HCT116 (cell line): Measurements from ENCODE around the gene RGS19. TPM values are rescaled to one million over a fixed set of nuclear protein-coding genes. Genes with fewer than 3 reads are reported as not detected.

Source experiments
- ATAC-seq: fragments of 200-7000 bp; cut with Tn5 transposase; 2 replicates; pipeline ENCODE4 v1.9.1; 2020; ENCODE audit warnings: mild to moderate bottlenecking, moderate library complexity
- BruUV-seq: library from RNA; stranded (reverse); fragments of 400-500 nt; replicated peaks from 2 replicates; lab custom pipeline; 2021; lab: Mats Ljungman, UMichigan
- CTCF ChIA-PET: fragments of 300-600 bp; sonication (Branson Sonifier 250); formaldehyde crosslinking; loops from one replicate; lab custom pipeline; 2021; ENCODE audit warnings: antibody characterized with exemption; lab: Charles Lee
- POLR2A ChIA-PET: fragments of 300-600, 350-600 bp; sonication (Branson Sonifier 250); formaldehyde crosslinking; loops from one replicate; lab custom pipeline; 2021; ENCODE audit warnings: antibody characterized with exemption; lab: Charles Lee
- RAD21 ChIA-PET, 2 experiments: fragments of 300-600 bp; sonication (Branson Sonifier 250); formaldehyde crosslinking; loops; one replicate each; lab custom pipeline; 2023; ENCODE audit warnings: low total read pairs in 2 of 2; ENCODE audit not compliant: uncharacterized antibody in 2 of 2, unreplicated experiment in 2 of 2, low non-redundant PET in 1 of 2; lab: Charles Lee
- DNase-seq: peaks from one replicate; pipeline ENCODE4 v3.0.0-alpha.2; 2010; ENCODE audit warnings: low read depth, low spot score
- H2AFZ ChIP-seq: fragments of 200-600 bp; shearing (Covaris generic), sonication (generic); 2 replicates; pipeline ENCODE4 v1.6.1; 2017; ENCODE audit warnings: low read depth, mixed run types, mixed read lengths, antibody characterized with exemption, low read length; ENCODE audit not compliant: poor library complexity, severe bottlenecking
- H3K27ac ChIP-seq: 2 replicates; pipeline ENCODE4 v1.5.1; 2012; ENCODE audit warnings: low read depth, low read length
- H3K27me3 ChIP-seq: fragments of 200-600 bp; sonication (generic); 2 replicates; pipeline ENCODE4 v1.6.1; 2016; ENCODE audit warnings: mixed run types, low read length, mixed read lengths; ENCODE audit not compliant: insufficient read depth
- H3K36me3 ChIP-seq, 2 experiments: fragments of 200-500 bp in 1 of 2; fragments of 200-600 bp in 1 of 2; sonication (Bioruptor generic) in 1 of 2; sonication (generic) in 1 of 2; 2 replicates each; pipeline versions ENCODE4 v1.5.1 to v1.6.1; 2014 to 2016; ENCODE audit warnings: low read length in 2 of 2, inconsistent platforms in 1 of 2, mixed read lengths in 1 of 2, mixed run types in 1 of 2; ENCODE audit not compliant: insufficient read depth in 2 of 2, control insufficient read depth in 1 of 2
- H3K4me1 ChIP-seq, 2 experiments: fragments of 200-600 bp in 1 of 2; sonication (generic) in 1 of 2; 2 replicates each; pipeline versions ENCODE4 v1.5.1 to v1.6.1; 2012 to 2017; ENCODE audit warnings: low read length in 2 of 2, inconsistent platforms in 1 of 2, mild to moderate bottlenecking in 1 of 2, mixed read lengths in 1 of 2, mixed run types in 1 of 2, moderate library complexity in 1 of 2; ENCODE audit not compliant: insufficient read depth in 2 of 2, control insufficient read depth in 1 of 2
- H3K4me2 ChIP-seq: fragments of 200-600 bp; sonication (generic); 2 replicates; pipeline ENCODE4 v1.6.1; 2017; ENCODE audit warnings: mixed run types, low read length, mixed read lengths
- H3K4me3 ChIP-seq, 2 experiments: fragments of 200-600 bp in 1 of 2; sonication (generic) in 1 of 2; replicated peaks in 1 of 2; 2 replicates each; pipeline ENCODE4 v1.5.1; 2011 to 2016; ENCODE audit warnings: low read length in 2 of 2, control low read depth in 1 of 2, low read depth in 1 of 2, mild to moderate bottlenecking in 1 of 2, mixed read lengths in 1 of 2, mixed run types in 1 of 2
- H3K79me2 ChIP-seq: fragments of 200-600 bp; sonication (generic); 2 replicates; pipeline ENCODE4 v1.6.1; 2017; ENCODE audit warnings: mild to moderate bottlenecking, mixed run types, low read length, moderate library complexity, mixed read lengths; ENCODE audit not compliant: insufficient read depth
- H3K9ac ChIP-seq: fragments of 200-600 bp; sonication (generic); 2 replicates; pipeline ENCODE4 v1.6.1; 2016; ENCODE audit warnings: low read length, mixed read lengths
- H3K9me2 ChIP-seq: fragments of 200-600 bp; sonication (generic), shearing (Covaris generic); 2 replicates; pipeline ENCODE4 v1.6.1; 2017; ENCODE audit warnings: mixed run types, mild to moderate bottlenecking, moderate library complexity; ENCODE audit not compliant: insufficient read depth
- H3K9me3 ChIP-seq, 2 experiments: fragments of 200-500 bp in 1 of 2; fragments of 200-600 bp in 1 of 2; sonication (Bioruptor generic) in 1 of 2; sonication (generic) in 1 of 2; 2 replicates each; pipeline ENCODE4 v1.6.1; 2014 to 2017; ENCODE audit warnings: low read length in 2 of 2, mixed read lengths in 2 of 2, inconsistent platforms in 1 of 2, low read depth in 1 of 2, mild to moderate bottlenecking in 1 of 2, mixed run types in 1 of 2, moderate library complexity in 1 of 2; ENCODE audit not compliant: control insufficient read depth in 1 of 2, insufficient read depth in 1 of 2
- H4K20me1 ChIP-seq: fragments of 200-600 bp; sonication (generic), shearing (Covaris generic); 2 replicates; pipeline ENCODE4 v1.6.1; 2017; ENCODE audit warnings: mixed run types, mild to moderate bottlenecking, moderate library complexity; ENCODE audit not compliant: insufficient read depth
- CBX3 ChIP-seq: IDR thresholded peaks from 2 replicates; pipeline ENCODE4 v1.6.1; 2012; ENCODE audit warnings: low read depth
- CEBPB ChIP-seq: IDR thresholded peaks from 2 replicates; pipeline ENCODE4 v1.6.1; 2012; ENCODE audit warnings: low read depth
- FOSL1 ChIP-seq: IDR thresholded peaks from 2 replicates; pipeline ENCODE4 v1.6.1; 2012; ENCODE audit warnings: low read depth
- POLR2A ChIP-seq: IDR thresholded peaks from 2 replicates; pipeline ENCODE4 v1.7.0; 2011; ENCODE audit warnings: borderline replicate concordance; ENCODE audit not compliant: insufficient read depth, insufficient read length; ENCODE audit errors: extremely low read depth
- RAD21 ChIP-seq: IDR thresholded peaks from 2 replicates; pipeline ENCODE4 v1.6.1; 2012; ENCODE audit warnings: low read depth, mild to moderate bottlenecking
- SIN3A ChIP-seq: IDR thresholded peaks from 2 replicates; pipeline ENCODE4 v1.6.1; 2012; ENCODE audit warnings: low read depth
- TCF7L2 ChIP-seq: IDR thresholded peaks from 2 replicates; pipeline ENCODE4 v1.7.0; 2011; ENCODE audit warnings: borderline replicate concordance, inconsistent platforms; ENCODE audit not compliant: insufficient read depth, insufficient read length; ENCODE audit errors: extremely low read depth
- YY1 ChIP-seq: IDR thresholded peaks from 2 replicates; pipeline ENCODE4 v1.6.1; 2011; ENCODE audit warnings: low read length, low read depth, moderate library complexity, mild to moderate bottlenecking; ENCODE audit not compliant: insufficient replicate concordance; ENCODE audit errors: extremely low read depth
- ZFX ChIP-seq: fragments of 450-650 bp; IDR thresholded peaks from 2 replicates; pipeline ENCODE4 v1.6.1; 2017
- intact Hi-C: fragments of 100-400 bp; cut with micrococcal nuclease; formaldehyde crosslinking; loops from 2 replicates; pipeline ENCODE4 v1.10.0; 2022
- total RNA-seq: library from RNA; stranded (reverse); gene quantifications from one replicate; pipeline ENCODE4 v1.2.1, GENCODE V29; 2021; ENCODE audit not compliant: unreplicated experiment
- TF ChIP-seq, protein P1 (sequence below): IDR thresholded peaks from 2 replicates; pipeline ENCODE4 v1.6.1; 2011; ENCODE audit warnings: mild to moderate bottlenecking, low read length, moderate library complexity; ENCODE audit not compliant: insufficient replicate concordance; ENCODE audit errors: extremely low read depth
- TF ChIP-seq, protein P2 (sequence below): IDR thresholded peaks from 2 replicates; pipeline ENCODE4 v1.6.1; 2012; ENCODE audit warnings: low read depth
- TF ChIP-seq, protein P3 (sequence below), 3 experiments: fragments of 200-600 bp in 1 of 3; sonication (generic) in 1 of 3; IDR thresholded peaks in 2 of 3; conservative IDR thresholded peaks in 1 of 3; 2 replicates each; pipeline ENCODE4 v1.5.1; 2012 to 2017; ENCODE audit warnings: low read depth in 2 of 3, low read length in 2 of 3, antibody characterized with exemption in 1 of 3, borderline replicate concordance in 1 of 3, control low read depth in 1 of 3, mild to moderate bottlenecking in 1 of 3, mixed read lengths in 1 of 3, mixed run types in 1 of 3, moderate library complexity in 1 of 3; ENCODE audit not compliant: insufficient read depth in 1 of 3
- TF ChIP-seq, protein P4 (sequence below): IDR thresholded peaks from 2 replicates; pipeline ENCODE4 v1.6.1; 2012

RGS19 gene
- total RNA-seq, 1 experiment from 2014 or later = 21.4 TPM

DNA sequence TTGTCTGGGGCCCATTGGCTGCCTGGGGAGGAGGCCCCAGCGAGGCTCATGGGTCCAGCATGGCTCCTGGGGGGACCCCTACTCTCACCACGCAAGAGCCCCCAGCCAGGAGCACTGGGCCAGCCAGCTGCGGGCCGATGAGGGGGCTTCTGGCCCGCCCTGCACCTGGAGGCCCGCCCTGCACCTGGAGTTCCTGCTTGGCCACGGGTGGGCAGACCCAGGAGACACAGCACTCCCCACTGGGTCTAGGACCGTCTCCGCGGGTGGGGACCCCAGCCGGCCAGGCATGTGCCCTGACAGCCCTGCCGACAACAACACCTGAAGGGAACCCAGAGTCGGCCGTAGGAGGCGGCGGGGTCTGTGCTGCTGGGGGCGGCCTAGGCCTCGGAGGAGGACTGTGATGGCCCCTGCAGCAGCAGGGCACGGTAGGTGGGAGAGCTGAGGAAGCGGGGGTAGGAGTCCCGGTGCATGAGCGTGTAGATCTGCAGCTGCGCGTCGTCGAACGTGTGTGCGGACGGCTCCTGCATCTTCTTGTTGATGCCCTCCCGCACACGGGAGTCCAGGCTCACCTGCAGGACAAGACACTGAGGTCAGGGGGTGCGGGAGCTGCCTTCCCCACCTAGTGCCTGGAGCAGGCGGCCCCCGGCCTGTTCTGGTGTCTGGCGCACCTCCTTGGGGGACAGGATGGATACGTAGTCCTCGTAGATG, 5.7 kb downstream of the RGS19 start:
- Histone ChIP-seq H3K9ac (no peak overlapping the region), H3K27me3 (no peaks in the 10 kb centered on the region), H3K79me2 (peaks cover 4% of the 10 kb centered on the region; the same call in 1 of the 2 replicates), H3K4me2 (no peak overlapping the region), H3K4me3 (no peak overlapping the region), H3K36me3 (no peaks in the 10 kb centered on the region), H3K9me3 (no peaks in the 10 kb centered on the region), H3K27ac (no peak overlapping the region), H4K20me1 (no peaks in the 10 kb centered on the region), H2AFZ (no peak overlapping the region), H3K9me2 (no peaks in the 10 kb centered on the region), H3K4me1 (peaks cover 8% of the 10 kb centered on the region in 2 experiments)
- TF ChIP-seq CEBPB (no peak), FOSL1 (no peak), ZFX (no peak), POLR2A (no peak), TCF7L2 (no peak), CBX3 (no peak), RAD21 (no peak), SIN3A (no peak), YY1 (no peak)
- TF ChIP-seq, protein P1, sequence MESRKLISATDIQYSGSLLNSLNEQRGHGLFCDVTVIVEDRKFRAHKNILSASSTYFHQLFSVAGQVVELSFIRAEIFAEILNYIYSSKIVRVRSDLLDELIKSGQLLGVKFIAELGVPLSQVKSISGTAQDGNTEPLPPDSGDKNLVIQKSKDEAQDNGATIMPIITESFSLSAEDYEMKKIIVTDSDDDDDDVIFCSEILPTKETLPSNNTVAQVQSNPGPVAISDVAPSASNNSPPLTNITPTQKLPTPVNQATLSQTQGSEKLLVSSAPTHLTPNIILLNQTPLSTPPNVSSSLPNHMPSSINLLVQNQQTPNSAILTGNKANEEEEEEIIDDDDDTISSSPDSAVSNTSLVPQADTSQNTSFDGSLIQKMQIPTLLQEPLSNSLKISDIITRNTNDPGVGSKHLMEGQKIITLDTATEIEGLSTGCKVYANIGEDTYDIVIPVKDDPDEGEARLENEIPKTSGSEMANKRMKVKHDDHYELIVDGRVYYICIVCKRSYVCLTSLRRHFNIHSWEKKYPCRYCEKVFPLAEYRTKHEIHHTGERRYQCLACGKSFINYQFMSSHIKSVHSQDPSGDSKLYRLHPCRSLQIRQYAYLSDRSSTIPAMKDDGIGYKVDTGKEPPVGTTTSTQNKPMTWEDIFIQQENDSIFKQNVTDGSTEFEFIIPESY = no peak
- TF ChIP-seq, protein P2, sequence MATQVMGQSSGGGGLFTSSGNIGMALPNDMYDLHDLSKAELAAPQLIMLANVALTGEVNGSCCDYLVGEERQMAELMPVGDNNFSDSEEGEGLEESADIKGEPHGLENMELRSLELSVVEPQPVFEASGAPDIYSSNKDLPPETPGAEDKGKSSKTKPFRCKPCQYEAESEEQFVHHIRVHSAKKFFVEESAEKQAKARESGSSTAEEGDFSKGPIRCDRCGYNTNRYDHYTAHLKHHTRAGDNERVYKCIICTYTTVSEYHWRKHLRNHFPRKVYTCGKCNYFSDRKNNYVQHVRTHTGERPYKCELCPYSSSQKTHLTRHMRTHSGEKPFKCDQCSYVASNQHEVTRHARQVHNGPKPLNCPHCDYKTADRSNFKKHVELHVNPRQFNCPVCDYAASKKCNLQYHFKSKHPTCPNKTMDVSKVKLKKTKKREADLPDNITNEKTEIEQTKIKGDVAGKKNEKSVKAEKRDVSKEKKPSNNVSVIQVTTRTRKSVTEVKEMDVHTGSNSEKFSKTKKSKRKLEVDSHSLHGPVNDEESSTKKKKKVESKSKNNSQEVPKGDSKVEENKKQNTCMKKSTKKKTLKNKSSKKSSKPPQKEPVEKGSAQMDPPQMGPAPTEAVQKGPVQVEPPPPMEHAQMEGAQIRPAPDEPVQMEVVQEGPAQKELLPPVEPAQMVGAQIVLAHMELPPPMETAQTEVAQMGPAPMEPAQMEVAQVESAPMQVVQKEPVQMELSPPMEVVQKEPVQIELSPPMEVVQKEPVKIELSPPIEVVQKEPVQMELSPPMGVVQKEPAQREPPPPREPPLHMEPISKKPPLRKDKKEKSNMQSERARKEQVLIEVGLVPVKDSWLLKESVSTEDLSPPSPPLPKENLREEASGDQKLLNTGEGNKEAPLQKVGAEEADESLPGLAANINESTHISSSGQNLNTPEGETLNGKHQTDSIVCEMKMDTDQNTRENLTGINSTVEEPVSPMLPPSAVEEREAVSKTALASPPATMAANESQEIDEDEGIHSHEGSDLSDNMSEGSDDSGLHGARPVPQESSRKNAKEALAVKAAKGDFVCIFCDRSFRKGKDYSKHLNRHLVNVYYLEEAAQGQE = no peak
- TF ChIP-seq, protein P3, sequence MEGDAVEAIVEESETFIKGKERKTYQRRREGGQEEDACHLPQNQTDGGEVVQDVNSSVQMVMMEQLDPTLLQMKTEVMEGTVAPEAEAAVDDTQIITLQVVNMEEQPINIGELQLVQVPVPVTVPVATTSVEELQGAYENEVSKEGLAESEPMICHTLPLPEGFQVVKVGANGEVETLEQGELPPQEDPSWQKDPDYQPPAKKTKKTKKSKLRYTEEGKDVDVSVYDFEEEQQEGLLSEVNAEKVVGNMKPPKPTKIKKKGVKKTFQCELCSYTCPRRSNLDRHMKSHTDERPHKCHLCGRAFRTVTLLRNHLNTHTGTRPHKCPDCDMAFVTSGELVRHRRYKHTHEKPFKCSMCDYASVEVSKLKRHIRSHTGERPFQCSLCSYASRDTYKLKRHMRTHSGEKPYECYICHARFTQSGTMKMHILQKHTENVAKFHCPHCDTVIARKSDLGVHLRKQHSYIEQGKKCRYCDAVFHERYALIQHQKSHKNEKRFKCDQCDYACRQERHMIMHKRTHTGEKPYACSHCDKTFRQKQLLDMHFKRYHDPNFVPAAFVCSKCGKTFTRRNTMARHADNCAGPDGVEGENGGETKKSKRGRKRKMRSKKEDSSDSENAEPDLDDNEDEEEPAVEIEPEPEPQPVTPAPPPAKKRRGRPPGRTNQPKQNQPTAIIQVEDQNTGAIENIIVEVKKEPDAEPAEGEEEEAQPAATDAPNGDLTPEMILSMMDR (IDR thresholded peaks at IDR 0.05 in 2 of 3, conservative IDR thresholded peaks at IDR 0.05 in 1 of 3; ENCODE audit: borderline replicate concordance in 1 of 3, insufficient read depth in 1 of 3, low read depth in 2 of 3, low read length in 2 of 3) = no peak
- TF ChIP-seq, protein P4, sequence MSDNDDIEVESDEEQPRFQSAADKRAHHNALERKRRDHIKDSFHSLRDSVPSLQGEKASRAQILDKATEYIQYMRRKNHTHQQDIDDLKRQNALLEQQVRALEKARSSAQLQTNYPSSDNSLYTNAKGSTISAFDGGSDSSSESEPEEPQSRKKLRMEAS = no peak
- no TSS peak for BruUV-seq
- DNase-seq (no peak), ATAC-seq (no peak)
- ChIA-PET POLR2A (no interaction called here), CTCF (no interaction called here), RAD21 (no interaction called here)
- intact Hi-C loops = no loop called here
